Astrocyte (in vitro differentiated cells and primary cell): Measurements from ENCODE around the gene GNAS-AS1. TPM values are rescaled to one million over a fixed set of nuclear protein-coding genes. Genes with fewer than 3 reads are reported as not detected.

Source experiments
- DNase-seq: peaks from one replicate; pipeline ENCODE4 v3.0.0-alpha.2; 2010; ENCODE audit warnings: low read depth
- FAIRE-seq: peaks from 2 replicates; lab custom pipeline; 2011; peaks lifted over from hg19 to GRCh38; lab: Jason Lieb, UNC
- H2AFZ ChIP-seq: 2 replicates; pipeline ENCODE4 v1.6.0; 2012; ENCODE audit warnings: low read depth, low read length, inconsistent platforms
- H3K27ac ChIP-seq: 2 replicates; pipeline ENCODE4 v1.5.1; 2011; ENCODE audit warnings: low read depth, low read length, inconsistent platforms
- H3K27me3 ChIP-seq: 2 replicates; pipeline ENCODE4 v1.6.0; 2011; ENCODE audit warnings: low read length, inconsistent platforms; ENCODE audit not compliant: insufficient read depth
- H3K36me3 ChIP-seq: 2 replicates; pipeline ENCODE4 v1.5.1; 2011; ENCODE audit warnings: low read length, inconsistent platforms; ENCODE audit not compliant: insufficient read depth
- H3K4me1 ChIP-seq: 2 replicates; pipeline ENCODE4 v1.5.1; 2011; ENCODE audit warnings: low read length, inconsistent platforms; ENCODE audit not compliant: insufficient read depth
- H3K4me2 ChIP-seq: 2 replicates; pipeline ENCODE4 v1.6.0; 2012; ENCODE audit warnings: low read length, inconsistent platforms
- H3K4me3 ChIP-seq: 2 replicates; pipeline ENCODE4 v1.5.1; 2011; ENCODE audit warnings: low read depth, mild to moderate bottlenecking, low read length, inconsistent platforms; ENCODE audit not compliant: insufficient read depth
- H3K79me2 ChIP-seq: 2 replicates; pipeline ENCODE4 v1.6.0; 2012; ENCODE audit warnings: mild to moderate bottlenecking, low read length, inconsistent platforms; ENCODE audit not compliant: insufficient read depth
- H3K9ac ChIP-seq: 2 replicates; pipeline ENCODE4 v1.6.0; 2012; ENCODE audit warnings: mild to moderate bottlenecking, low read length, inconsistent platforms
- H3K9me3 ChIP-seq: 2 replicates; pipeline ENCODE4 v1.5.1; 2012; ENCODE audit warnings: low read depth, mild to moderate bottlenecking, low read length, inconsistent platforms; ENCODE audit not compliant: insufficient read depth
- H4K20me1 ChIP-seq: 2 replicates; pipeline ENCODE4 v1.6.0; 2012; ENCODE audit warnings: low read length, inconsistent platforms; ENCODE audit not compliant: insufficient read depth
- H3K27ac Mint-ChIP-seq: one replicate; pipeline ENCODE4 v1.8.0; 2021; ENCODE audit warnings: mild to moderate bottlenecking, mixed read lengths; ENCODE audit not compliant: unreplicated experiment
- H3K27me3 Mint-ChIP-seq: one replicate; pipeline ENCODE4 v1.8.0; 2021; ENCODE audit warnings: low read depth, mixed read lengths; ENCODE audit not compliant: unreplicated experiment
- H3K36me3 Mint-ChIP-seq: one replicate; pipeline ENCODE4 v1.8.0; 2021; ENCODE audit warnings: low read depth, mixed read lengths; ENCODE audit not compliant: unreplicated experiment
- H3K4me1 Mint-ChIP-seq: one replicate; pipeline ENCODE4 v1.8.0; 2021; ENCODE audit warnings: low read depth, mixed read lengths; ENCODE audit not compliant: unreplicated experiment
- H3K4me3 Mint-ChIP-seq: one replicate; pipeline ENCODE4 v1.8.0; 2021; ENCODE audit warnings: mild to moderate bottlenecking, moderate library complexity, mixed read lengths; ENCODE audit not compliant: unreplicated experiment
- H3K9me3 Mint-ChIP-seq: one replicate; pipeline ENCODE4 v1.8.0; 2021; ENCODE audit warnings: mild to moderate bottlenecking, mixed read lengths; ENCODE audit not compliant: unreplicated experiment
- CTCF ChIP-seq: IDR thresholded peaks from 2 replicates; pipeline ENCODE4 v1.5.1; 2011; ENCODE audit warnings: low read depth, mild to moderate bottlenecking, inconsistent platforms, low read length, moderate library complexity; ENCODE audit not compliant: insufficient read depth
- EZH2 ChIP-seq: IDR thresholded peaks from 2 replicates; pipeline ENCODE4 v1.6.1; 2012; ENCODE audit warnings: mild to moderate bottlenecking, low read length, inconsistent platforms; ENCODE audit not compliant: insufficient read depth
- total RNA-seq: library from RNA; stranded (reverse); gene quantifications from 2 replicates; pipeline ENCODE4 v1.2.1, GENCODE V29; 2021

GNAS-AS1 gene
- total RNA-seq, 1 donor from 2014 or later, result 3.8 TPM

- TF ChIP-seq EZH2 (no peak), CTCF (no peak)
- H3K36me3 Mint-ChIP-seq, result peaks cover 24% of the 10 kb centered on the region
- H3K9me3 Mint-ChIP-seq, result peaks cover 22% of the 10 kb centered on the region
Measured at GRCh38 chr20:58819921-58820320, 30.8 kb downstream of the GNAS-AS1 start.

DNA sequence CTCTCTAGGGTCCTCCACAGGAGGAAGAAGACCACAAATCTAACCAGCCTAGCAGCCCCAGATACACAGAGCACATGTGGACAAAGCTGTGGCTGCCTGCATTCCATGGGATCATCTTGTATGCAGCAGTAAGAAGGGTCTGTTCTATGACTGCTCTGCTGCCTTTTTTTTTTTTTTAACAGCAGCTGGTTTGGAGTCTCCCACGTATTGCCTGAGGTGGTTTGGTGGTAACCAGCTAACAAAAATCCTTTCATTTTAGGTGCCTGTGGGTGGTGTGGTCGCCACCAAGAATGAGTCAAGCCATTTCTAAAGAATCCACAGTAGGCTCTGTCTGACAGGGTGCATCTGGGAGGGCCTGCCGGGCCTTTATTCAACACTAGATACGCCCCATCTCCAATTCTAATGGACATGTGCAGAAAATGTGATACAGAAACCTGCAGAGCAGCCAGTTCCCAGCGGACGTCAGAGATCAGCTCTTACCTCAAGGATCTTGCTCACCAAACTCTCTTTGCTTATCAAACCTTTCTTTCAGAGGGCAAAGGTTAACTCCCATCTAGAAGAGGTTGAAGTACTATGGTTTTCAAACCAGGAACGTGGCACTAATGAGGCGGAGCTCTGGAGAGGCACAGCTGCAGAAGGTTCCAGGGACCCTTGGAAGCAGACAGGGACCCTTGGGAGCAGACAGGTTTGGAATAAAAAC lies 32.0 kb downstream of the GNAS-AS1 start:
- H3K27ac Mint-ChIP-seq, result peak overlapping the region; percentile 53
- peaks cover 16% of the 10 kb centered on the region for H3K4me1 Mint-ChIP-seq
- H3K27ac ChIP-seq, result peak overlapping the region; percentile 46
- peaks cover 16% of the 10 kb centered on the region for H3K4me1 ChIP-seq
- peak overlapping the region; percentile 39 for H3K4me2 ChIP-seq
- no peak overlapping the region for H3K4me3 Mint-ChIP-seq
- H2AFZ ChIP-seq, result no peak overlapping the region
- H3K4me3 ChIP-seq, result no peak overlapping the region
- no peak for TF ChIP-seq EZH2
- no peak for TF ChIP-seq CTCF
- H3K36me3 ChIP-seq, result no peaks in the 10 kb centered on the region
- DNase-seq, result peak; percentile 97
- no peaks in the 10 kb centered on the region for H3K79me2 ChIP-seq
- peaks cover 5% of the 10 kb centered on the region for H3K27me3 Mint-ChIP-seq
- H3K9ac ChIP-seq, result peak overlapping the region; percentile 25
- no peaks in the 10 kb centered on the region for H3K27me3 ChIP-seq
- no peak for FAIRE-seq
- peaks cover 4% of the 10 kb centered on the region for H4K20me1 ChIP-seq
- H3K9me3 ChIP-seq, result no peaks in the 10 kb centered on the region
- peaks cover 22% of the 10 kb centered on the region for H3K9me3 Mint-ChIP-seq
- peaks cover 23% of the 10 kb centered on the region for H3K36me3 Mint-ChIP-seq

More at GRCh38 chr20:58819921-58820320, 30.8 kb downstream of the GNAS-AS1 start:
- peaks cover 10% of the 10 kb centered on the region for H3K27me3 Mint-ChIP-seq
- H3K36me3 ChIP-seq, result no peaks in the 10 kb centered on the region
- H3K9ac ChIP-seq, result no peak overlapping the region
- no peak overlapping the region for H2AFZ ChIP-seq
- no peak overlapping the region for H3K27ac ChIP-seq
- DNase-seq (no peak), FAIRE-seq (no peak)
- H4K20me1 ChIP-seq, result peaks cover 8% of the 10 kb centered on the region
- H3K4me2 ChIP-seq, result no peak overlapping the region
- no peaks in the 10 kb centered on the region for H3K79me2 ChIP-seq
- H3K4me3 ChIP-seq, result no peak overlapping the region
- H3K4me3 Mint-ChIP-seq, result no peak overlapping the region
- peaks cover 16% of the 10 kb centered on the region for H3K4me1 Mint-ChIP-seq
- no peaks in the 10 kb centered on the region for H3K9me3 ChIP-seq
- H3K27me3 ChIP-seq, result no peaks in the 10 kb centered on the region
- H3K27ac Mint-ChIP-seq, result no peak overlapping the region
- H3K4me1 ChIP-seq, result peaks cover 16% of the 10 kb centered on the region

DNA sequence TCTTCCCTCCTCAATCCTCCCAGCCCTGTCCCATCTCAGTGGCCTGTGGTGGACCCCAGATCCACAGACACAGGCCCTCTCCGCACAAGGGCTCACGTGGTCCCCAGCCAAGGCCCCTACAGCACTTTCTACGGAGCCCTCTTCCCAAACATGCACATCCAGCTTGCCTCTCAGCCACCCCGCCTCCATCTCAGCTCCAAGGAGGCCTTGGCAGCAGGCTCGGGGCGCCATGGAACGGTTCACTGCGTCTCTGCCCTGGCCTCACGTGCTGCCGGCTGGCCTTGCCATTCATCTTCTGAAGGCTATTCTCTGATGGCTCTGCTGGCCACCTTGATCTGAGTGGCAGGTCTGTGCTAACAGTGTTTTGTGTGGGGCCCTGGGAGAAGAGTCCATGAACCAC lies 33.0 kb downstream of the GNAS-AS1 start:
- DNase-seq (no peak), FAIRE-seq (no peak)
- peaks cover 3% of the 10 kb centered on the region for H3K27me3 Mint-ChIP-seq
- H3K27me3 ChIP-seq, result peaks cover 2% of the 10 kb centered on the region
- no peak overlapping the region for H2AFZ ChIP-seq
- H3K9ac ChIP-seq, result peak overlapping the region; percentile 25
- peaks cover 23% of the 10 kb centered on the region for H3K36me3 Mint-ChIP-seq
- no peak overlapping the region for H3K4me3 Mint-ChIP-seq
- H3K9me3 ChIP-seq, result no peaks in the 10 kb centered on the region
- H3K27ac Mint-ChIP-seq, result peak overlapping the region; percentile 66
- no peak overlapping the region for H3K4me2 ChIP-seq
- H4K20me1 ChIP-seq, result peaks cover 4% of the 10 kb centered on the region
- peaks cover 16% of the 10 kb centered on the region for H3K4me1 Mint-ChIP-seq
- no peak overlapping the region for H3K27ac ChIP-seq
- peaks cover 16% of the 10 kb centered on the region for H3K4me1 ChIP-seq
- H3K9me3 Mint-ChIP-seq, result peaks cover 22% of the 10 kb centered on the region
- no peaks in the 10 kb centered on the region for H3K79me2 ChIP-seq
- no peak overlapping the region for H3K4me3 ChIP-seq
- H3K36me3 ChIP-seq, result no peaks in the 10 kb centered on the region
- TF ChIP-seq CTCF (no peak), EZH2 (no peak)
